ENCODE results near the gene F2.

- TF ChIP-seq POLR2AphosphoS5 (IDR thresholded peaks at IDR 0.05; ENCODE audit: low read depth, low read length) (no peak), TAF1 (IDR thresholded peaks at IDR 0.05; ENCODE audit: borderline replicate concordance, insufficient read depth, low read length) (no peak), REST (IDR thresholded peaks at IDR 0.05; ENCODE audit: insufficient read depth in 1 of 2, low read depth in 2 of 2, low read length in 2 of 2) (no peak)
These were observed 23.4 kb upstream of the F2 start for GRCh38 chr11:46695345-46696211.

All from PFSK-1 (cell line).